Neural crest cell (in vitro differentiated cells): ENCODE results near the gene SNCAIP. TPM values are rescaled to one million over a fixed set of nuclear protein-coding genes. Genes with fewer than 3 reads are reported as not detected.
"Not testable (repeated sequence)": the region's sequence is repeated elsewhere in the genome, so short reads cannot be mapped to it uniquely, and the experiment has no call there.

Source experiments
- DNase-seq: peaks from one replicate; pipeline ENCODE4 v3.0.0; 2021; ENCODE audit warnings: low read depth, mixed read lengths, low spot score
- H3K27ac Mint-ChIP-seq: one replicate; pipeline ENCODE4 v1.8.0; 2021; ENCODE audit warnings: mild to moderate bottlenecking, mixed read lengths; ENCODE audit not compliant: unreplicated experiment
- H3K27me3 Mint-ChIP-seq: 2 replicates; pipeline ENCODE4 v1.8.0; 2021; ENCODE audit warnings: low read depth, mild to moderate bottlenecking, mixed read lengths
- H3K36me3 Mint-ChIP-seq: 2 replicates; pipeline ENCODE4 v1.8.0; 2021; ENCODE audit warnings: low read depth, mild to moderate bottlenecking, mixed read lengths
- H3K4me1 Mint-ChIP-seq: 2 replicates; pipeline ENCODE4 v1.8.0; 2021; ENCODE audit warnings: mixed read lengths
- H3K4me3 Mint-ChIP-seq: one replicate; pipeline ENCODE4 v1.8.0; 2021; ENCODE audit warnings: mild to moderate bottlenecking, mixed read lengths
- H3K9me3 Mint-ChIP-seq: 2 replicates; pipeline ENCODE4 v1.8.0; 2021; ENCODE audit warnings: mixed read lengths
- CTCF ChIP-seq: fragments of 200-600 bp; sonication (generic); conservative IDR thresholded peaks from 2 replicates; pipeline ENCODE4 v1.5.0; 2021; ENCODE audit warnings: antibody characterized with exemption, mild to moderate bottlenecking
- total RNA-seq: library from RNA; stranded (reverse); gene quantifications from 2 replicates; pipeline ENCODE4 v1.2.1, GENCODE V29; 2021

SNCAIP gene
- total RNA-seq, 1 donor from 2014 or later: 10.2 TPM

GRCh38 chr5:122485226-122485625 is 173.2 kb downstream of the SNCAIP start:
- no peak for DNase-seq
- Mint-ChIP-seq H3K36me3 (no peaks in the 10 kb centered on the region), H3K27me3 (no peaks in the 10 kb centered on the region), H3K4me3 (no peak overlapping the region), H3K27ac (no peak overlapping the region), H3K4me1 (no peaks in the 10 kb centered on the region), H3K9me3 (no peaks in the 10 kb centered on the region)
- no peak for TF ChIP-seq CTCF

- H3K27ac Mint-ChIP-seq, H3K4me1 Mint-ChIP-seq, DNase-seq, H3K9me3 Mint-ChIP-seq, H3K27me3 Mint-ChIP-seq, H3K4me3 Mint-ChIP-seq, H3K36me3 Mint-ChIP-seq: not testable (repeated sequence)
These were observed 174.6 kb downstream of the SNCAIP start for GRCh38 chr5:122486616-122487015.

- TF ChIP-seq CTCF: no peak
- Mint-ChIP-seq H3K4me1 (no peaks in the 10 kb centered on the region), H3K36me3 (no peaks in the 10 kb centered on the region), H3K4me3 (no peak overlapping the region), H3K27me3 (no peaks in the 10 kb centered on the region), H3K27ac (no peak overlapping the region), H3K9me3 (no peaks in the 10 kb centered on the region)
- DNase-seq: no peak
These were observed 178.7 kb downstream of the SNCAIP start for GRCh38 chr5:122490718-122491117.

GRCh38 chr5:122492675-122493074 is 180.6 kb downstream of the SNCAIP start:
- Mint-ChIP-seq H3K4me1 (no peaks in the 10 kb centered on the region), H3K27me3 (no peaks in the 10 kb centered on the region), H3K9me3 (no peaks in the 10 kb centered on the region), H3K36me3 (no peaks in the 10 kb centered on the region), H3K4me3 (no peak overlapping the region), H3K27ac (no peak overlapping the region)
- DNase-seq: no peak
- peak; percentile 45 for TF ChIP-seq CTCF

GRCh38 chr5:122493091-122494021 is 181.3 kb downstream of the SNCAIP start:
- Mint-ChIP-seq H3K9me3 (no peaks in the 10 kb centered on the region), H3K4me3 (no peak overlapping the region), H3K4me1 (peaks cover 3% of the 10 kb centered on the region), H3K27ac (no peak overlapping the region), H3K36me3 (no peaks in the 10 kb centered on the region), H3K27me3 (no peaks in the 10 kb centered on the region)
- TF ChIP-seq CTCF: no peak
- DNase-seq: no peak

- no peak for DNase-seq
- no peak overlapping the region for H3K4me3 Mint-ChIP-seq
- no peaks in the 10 kb centered on the region for H3K9me3 Mint-ChIP-seq
- H3K36me3 Mint-ChIP-seq: no peaks in the 10 kb centered on the region
- H3K27me3 Mint-ChIP-seq: no peaks in the 10 kb centered on the region
- TF ChIP-seq CTCF: no peak
- no peak overlapping the region for H3K27ac Mint-ChIP-seq
- peaks cover 4% of the 10 kb centered on the region for H3K4me1 Mint-ChIP-seq
These were observed 182.1 kb downstream of the SNCAIP start for GRCh38 chr5:122494109-122494508.
